CD4-positive, alpha-beta T cell treated with Interleukin-21 for 1 hour (primary cell): ENCODE data around the gene HS3ST3A1.
"Not testable (repeated sequence)": the region's sequence is repeated elsewhere in the genome, so short reads cannot be mapped to it uniquely, and the experiment has no call there.

Source experiments
- DNase-seq: peaks from one replicate; pipeline ENCODE4 v3.0.0-alpha.2; 2020

The HS3ST3A1 gene

DNA sequence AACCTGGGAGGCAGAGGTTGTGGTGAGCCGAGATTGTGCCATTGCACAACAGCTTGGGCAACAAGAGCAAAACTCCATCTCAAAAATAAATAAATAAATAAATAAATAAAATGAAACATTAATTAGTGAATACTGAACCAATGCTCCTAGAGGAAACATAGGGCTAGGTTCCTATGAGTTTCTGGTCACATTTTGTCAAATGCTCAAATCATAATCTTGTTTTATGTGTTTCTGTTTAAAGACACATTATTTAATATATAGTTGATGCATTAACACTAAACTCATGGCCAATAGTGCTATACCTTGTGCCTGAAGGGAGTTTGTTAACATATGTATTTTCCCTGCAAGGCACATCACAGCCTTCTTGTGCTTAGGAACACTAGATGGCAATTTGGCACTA lies 66.8 kb downstream of the HS3ST3A1 start:
- no peak for DNase-seq

- DNase-seq: no peak
Observed at GRCh38 chr17:13531721-13532120, 70.0 kb downstream of the HS3ST3A1 start.

DNA sequence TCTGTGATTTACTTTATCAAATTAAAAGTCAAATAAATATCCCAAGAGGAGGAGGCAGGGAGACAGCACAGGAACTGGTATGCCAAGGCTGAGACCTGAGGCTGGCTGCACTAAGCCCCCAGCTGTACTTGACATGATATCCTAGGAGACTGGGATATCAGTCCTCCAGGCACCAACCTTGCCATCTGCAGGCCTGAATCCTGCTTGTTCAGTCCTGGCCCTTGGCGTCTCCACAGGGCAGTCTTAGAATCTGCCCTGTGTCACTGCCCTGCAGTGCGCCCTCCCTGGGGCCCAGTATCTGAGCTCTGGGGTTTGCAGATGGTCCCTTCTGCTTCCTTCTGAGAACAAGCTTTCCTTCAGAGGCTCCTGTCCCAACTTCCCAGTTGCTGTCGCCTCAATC lies 75.9 kb downstream of the HS3ST3A1 start:
- DNase-seq: no peak

- no peak for DNase-seq
Observed at GRCh38 chr17:13523164-13523563, 78.6 kb downstream of the HS3ST3A1 start.

GRCh38 chr17:13522749-13523148 lies 79.0 kb downstream of the HS3ST3A1 start:
- no peak for DNase-seq

- DNase-seq: no peak
Observed at GRCh38 chr17:13521784-13522183, 79.9 kb downstream of the HS3ST3A1 start.

- DNase-seq: no peak
Observed at GRCh38 chr17:13520899-13521572, 80.7 kb downstream of the HS3ST3A1 start.

DNA sequence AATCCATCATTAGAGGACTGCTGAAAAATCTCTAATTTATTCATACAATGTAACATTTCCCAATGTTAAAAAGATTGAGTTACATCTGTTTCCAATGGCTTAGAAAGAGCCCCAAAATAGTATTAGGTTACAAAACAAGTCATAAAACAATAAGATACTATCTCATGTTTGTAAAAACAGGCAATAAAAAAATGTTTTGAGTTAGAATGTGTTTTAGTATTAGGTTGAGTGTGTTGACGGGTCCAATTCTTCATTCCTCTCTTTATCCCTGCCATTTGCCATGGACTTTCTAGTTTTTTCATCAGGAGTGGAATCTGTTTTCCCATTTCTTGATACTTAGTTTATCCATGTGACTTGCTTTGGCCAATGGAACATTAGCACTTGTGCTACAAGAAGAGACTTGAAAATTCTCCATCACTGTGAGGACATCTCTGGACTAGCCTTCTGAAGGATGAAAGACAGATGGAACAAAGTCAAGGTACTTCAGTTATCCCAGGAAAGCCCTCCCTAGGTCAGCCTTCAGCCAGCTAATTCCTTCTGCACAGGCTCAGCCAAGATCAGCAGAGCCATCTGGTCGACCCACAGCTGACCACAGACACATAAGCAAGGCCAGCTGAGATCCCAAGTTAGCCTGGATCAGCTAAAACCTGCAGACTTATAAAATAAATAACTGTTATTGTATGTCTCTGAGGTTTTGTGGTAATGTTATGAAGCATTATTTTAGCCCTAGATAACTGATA lies 83.3 kb downstream of the HS3ST3A1 start:
- no peak for DNase-seq

DNA sequence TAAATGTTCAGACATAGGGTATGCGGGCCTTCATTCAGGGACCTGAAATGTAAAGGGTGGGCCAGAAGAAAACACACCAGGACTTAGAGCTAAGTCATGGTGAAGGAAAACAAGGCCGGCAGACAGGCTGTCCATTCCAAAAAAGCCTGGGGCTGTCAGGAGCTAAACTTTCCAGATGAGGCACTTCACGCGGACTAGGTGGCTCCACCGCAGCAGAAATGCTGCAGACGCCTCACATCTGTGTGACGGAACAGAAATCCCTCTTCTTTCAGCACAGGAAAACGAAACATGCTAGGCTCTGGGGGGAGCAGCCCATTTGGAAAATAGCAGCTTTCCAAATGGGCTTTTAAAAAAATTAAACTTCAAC lies 88.7 kb downstream of the HS3ST3A1 start:
- no peak for DNase-seq

- DNase-seq: no peak
Observed at GRCh38 chr17:13510062-13510461, 91.7 kb downstream of the HS3ST3A1 start.

- DNase-seq: no peak
Observed at GRCh38 chr17:13509527-13509926, 92.2 kb downstream of the HS3ST3A1 start.

GRCh38 chr17:13508896-13509295 lies 92.8 kb downstream of the HS3ST3A1 start:
- DNase-seq: no peak

DNA sequence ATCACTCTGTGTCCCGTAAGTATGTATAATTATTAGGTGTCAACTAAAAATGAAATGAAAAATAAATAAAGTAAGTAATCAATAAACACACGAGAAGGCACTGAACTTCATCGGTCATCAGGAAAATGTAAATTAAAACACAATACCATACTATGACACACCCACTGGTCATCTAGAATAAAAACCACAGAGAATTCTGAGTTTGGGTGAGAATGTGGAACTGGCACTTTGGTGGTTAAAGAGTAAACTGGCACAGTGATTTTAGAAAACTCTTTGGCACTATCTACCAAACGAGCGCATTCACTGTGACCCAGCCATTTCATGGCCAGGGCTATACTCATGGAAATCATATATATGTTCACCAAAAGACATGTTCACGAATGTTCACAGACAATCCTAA lies 98.2 kb downstream of the HS3ST3A1 start:
- DNase-seq: no peak

GRCh38 chr17:13502263-13502662 lies 99.5 kb downstream of the HS3ST3A1 start:
- DNase-seq: no peak

- DNase-seq: no peak
Observed at GRCh38 chr17:13500947-13501346, 100.8 kb downstream of the HS3ST3A1 start.

DNA sequence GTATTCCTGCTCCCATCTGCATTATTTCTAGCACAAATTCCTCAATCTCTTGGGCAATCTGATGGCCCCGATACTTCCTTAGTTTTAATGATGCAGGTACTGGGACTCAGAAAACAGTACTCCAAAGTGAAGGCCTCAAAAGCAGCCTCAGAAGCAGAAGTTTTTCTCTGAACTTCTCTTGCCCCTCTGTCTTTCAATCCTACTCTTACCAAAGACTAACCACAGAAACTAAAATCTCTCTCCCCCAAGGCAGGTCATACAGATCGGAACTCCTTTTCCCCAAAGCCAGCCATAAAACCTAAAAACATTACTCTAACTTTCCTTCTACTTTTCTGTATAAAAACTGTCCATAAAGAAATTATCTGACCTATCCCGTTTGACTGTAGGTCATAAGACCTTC lies 103.5 kb downstream of the HS3ST3A1 start:
- no peak for DNase-seq

- not testable (repeated sequence) for DNase-seq
Observed at GRCh38 chr17:13496553-13497056, 105.1 kb downstream of the HS3ST3A1 start.

- no peak for DNase-seq
Observed at GRCh38 chr17:13495423-13495822, 106.3 kb downstream of the HS3ST3A1 start.

DNA sequence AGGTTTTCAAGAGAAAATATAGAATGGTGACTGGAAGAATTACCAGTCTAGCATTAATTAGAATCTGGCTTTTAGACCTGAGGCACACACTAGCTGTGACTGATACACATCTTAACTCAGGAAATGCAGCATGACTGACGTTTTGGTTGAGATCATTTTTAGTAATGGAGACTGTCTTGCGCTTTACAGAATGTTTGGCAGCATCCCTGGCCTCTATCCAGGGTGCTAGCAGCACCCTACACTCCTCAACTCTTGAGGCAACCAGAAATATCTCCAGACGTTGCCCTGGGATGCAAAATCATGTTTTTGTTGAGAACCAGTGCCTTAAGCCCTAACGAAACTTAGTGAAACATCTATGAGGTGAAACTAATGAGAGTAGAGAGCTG lies 109.0 kb downstream of the HS3ST3A1 start:
- no peak for DNase-seq

DNA sequence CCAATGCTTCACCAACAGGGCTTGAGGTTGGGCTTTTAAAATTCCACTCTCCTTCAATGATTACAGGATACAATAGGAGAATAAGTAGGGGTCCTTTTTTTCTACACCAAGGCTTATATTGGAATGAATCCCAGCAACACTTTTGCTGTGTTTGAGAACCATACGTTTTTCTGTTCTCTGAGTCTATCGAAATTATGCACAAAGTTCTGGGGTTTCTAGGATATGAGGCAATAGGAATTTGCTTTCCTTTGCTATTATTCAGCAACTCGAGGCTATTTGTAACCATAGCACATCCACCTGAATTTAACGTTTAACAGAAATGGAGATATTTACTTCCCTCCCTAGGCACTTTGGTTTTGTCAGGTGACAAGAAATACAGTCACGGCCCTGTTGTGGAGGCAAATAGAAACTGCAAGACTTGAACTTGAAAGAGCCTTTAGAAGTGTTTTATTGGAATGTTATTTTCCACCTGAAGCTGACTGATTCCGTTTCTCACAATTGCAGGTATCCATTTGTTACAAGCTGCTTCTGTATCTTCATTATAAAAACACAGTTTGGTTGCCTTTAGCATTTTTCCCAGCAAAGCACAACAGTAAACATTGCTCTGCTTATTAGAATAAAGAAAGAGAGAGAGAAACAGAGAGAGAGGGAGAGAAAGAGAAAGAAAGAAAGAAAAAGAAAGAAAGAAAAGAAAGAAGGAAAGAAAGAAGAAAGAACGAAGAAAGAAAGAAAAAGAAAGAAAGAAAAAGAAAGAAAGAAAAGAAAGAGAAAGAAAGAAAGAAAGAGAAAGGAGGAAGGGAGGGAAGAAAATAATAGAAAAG lies 109.6 kb downstream of the HS3ST3A1 start:
- no peak for DNase-seq

GRCh38 chr17:13491491-13491890 lies 110.2 kb downstream of the HS3ST3A1 start:
- DNase-seq: no peak

DNA sequence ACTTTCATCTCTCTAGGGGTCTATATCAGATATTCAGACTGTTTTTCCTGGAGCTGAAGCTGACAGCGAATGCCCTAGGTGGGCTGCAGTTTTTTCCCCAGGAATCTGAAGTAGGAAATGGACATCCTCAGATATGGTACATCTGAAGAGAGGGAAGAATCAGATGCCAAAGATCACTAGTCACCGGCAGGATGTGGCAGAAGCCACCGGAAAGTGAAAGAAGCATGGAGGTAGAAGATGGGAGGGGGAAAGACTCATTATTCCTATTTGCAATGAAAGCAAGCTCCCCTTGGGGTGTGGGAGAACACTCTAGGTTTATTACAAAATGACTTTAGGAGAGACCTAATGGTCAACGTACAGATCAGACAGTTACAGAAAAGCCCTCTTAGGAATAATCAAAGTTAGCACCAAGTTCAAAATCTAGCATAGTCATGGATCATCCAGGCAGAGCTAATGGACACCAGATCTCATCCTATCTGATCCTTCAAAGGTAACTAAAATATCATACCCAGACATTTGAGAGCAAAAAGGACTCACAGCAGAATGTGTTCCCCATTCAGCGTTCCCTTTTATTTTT lies 110.7 kb downstream of the HS3ST3A1 start:
- DNase-seq: no peak

- DNase-seq: no peak
Observed at GRCh38 chr17:13490427-13490826, 111.3 kb downstream of the HS3ST3A1 start.
